ENCODE measurements around the gene TMED10.
"Not testable (repeated sequence)": the region's sequence is repeated elsewhere in the genome, so short reads cannot be mapped to it uniquely, and the experiment has no call there.

TMED10 gene

GRCh38 chr14:75158843-75159614 is 17.4 kb downstream of the TMED10 start:
- DNase-seq (ENCODE audit: low read depth in 2 of 2), result no peak

- no peak for DNase-seq (ENCODE audit: low read depth in 2 of 2)
Observed at GRCh38 chr14:75156901-75157300, 19.5 kb downstream of the TMED10 start.

DNA sequence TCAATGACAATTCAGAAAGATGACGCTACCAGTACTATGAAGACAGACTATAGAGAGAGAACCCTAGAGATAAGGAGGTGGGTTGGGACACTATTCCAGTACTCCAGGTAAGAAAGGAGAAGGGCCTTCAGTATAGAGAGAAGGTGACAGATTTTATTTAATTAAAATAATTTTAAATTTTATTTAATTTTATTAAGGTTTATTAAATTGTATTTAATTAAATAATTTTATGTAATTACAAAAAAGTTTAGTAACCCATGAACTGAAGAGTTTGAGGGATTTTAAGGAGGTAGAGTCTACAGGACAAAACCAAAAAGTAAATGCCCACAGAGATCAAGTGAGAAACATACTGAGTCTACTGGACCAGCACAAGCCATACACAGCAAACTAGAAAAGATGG is 20.3 kb downstream of the TMED10 start:
- no peak for DNase-seq (ENCODE audit: low read depth in 2 of 2)

GRCh38 chr14:75155169-75155568 is 21.2 kb downstream of the TMED10 start:
- DNase-seq (ENCODE audit: low read depth in 2 of 2), result no peak

DNA sequence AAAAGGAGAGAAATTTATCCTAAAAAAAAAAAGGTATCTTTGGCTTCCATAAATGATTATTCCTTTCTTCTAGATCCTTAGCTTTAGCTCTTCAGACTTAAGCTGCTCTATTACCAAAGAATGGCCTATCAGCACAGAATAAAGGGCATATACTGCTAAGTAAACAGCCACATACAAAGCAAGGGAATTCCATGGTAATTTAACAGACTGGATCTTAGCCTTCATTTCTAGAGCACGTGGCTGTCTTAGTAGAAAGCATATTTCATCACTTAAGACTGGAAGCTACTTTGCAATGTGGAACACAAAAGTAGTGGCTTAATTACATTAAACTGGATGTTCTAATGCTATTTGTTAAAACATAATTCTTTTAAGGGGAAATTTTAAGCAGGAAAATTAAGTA is 23.1 kb downstream of the TMED10 start:
- DNase-seq (ENCODE audit: low read depth in 2 of 2), result no peak

GRCh38 chr14:75151851-75152250 is 24.6 kb downstream of the TMED10 start:
- DNase-seq (ENCODE audit: low read depth in 2 of 2), result no peak

DNA sequence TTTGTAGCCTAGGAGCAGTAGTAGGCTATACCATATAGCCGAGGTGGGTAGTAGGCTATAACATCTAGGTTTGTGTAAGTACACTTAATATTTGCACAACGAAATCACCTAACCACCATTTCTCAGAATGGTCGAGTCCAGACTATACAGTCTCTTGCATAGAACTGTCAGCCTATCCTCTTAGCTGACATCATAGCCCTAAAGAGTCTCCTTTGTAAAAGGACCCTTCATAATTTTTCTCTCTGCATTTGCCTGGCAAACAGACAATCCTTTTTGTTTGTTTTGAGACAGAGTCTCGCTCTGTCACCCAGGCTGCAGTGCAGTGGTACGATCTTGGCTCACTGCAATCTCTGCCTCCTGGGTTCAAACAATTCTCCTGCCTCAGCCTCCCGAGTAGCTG is 25.8 kb downstream of the TMED10 start:
- DNase-seq (ENCODE audit: low read depth in 2 of 2), result not testable (repeated sequence)

- no peak for DNase-seq (ENCODE audit: low read depth in 2 of 2)
Observed at GRCh38 chr14:75150150-75150549, 26.3 kb downstream of the TMED10 start.

DNA sequence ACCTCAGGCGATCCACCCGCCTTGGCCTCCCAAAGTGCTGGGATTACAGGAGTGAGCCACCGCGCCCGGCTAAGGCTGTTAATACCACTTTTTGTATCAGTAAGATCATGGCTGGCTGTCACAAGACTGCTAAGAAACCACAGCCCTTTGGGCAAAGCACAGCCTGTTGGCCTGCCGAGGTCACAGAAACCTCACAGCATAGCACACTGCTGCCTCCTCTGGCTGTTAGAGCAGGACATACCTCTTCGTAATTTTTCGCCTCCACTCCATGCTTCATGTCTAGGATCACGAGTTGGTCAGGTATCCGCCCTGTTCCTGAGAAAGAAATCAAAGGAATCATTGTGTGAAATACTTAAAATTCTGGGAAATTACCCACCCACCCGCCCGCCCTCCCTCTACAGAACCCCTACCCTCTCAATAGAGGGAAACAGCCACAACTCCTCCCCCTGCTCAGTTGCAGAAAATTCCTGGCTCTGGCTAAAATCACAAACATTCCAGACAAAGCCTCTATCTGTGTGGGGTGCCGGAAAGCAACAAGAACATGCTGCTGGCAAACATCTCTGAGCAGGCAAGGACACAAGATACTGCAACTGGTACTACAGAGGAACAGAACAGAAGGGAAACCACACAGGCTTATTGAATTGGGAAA is 28.9 kb downstream of the TMED10 start:
- DNase-seq (ENCODE audit: low read depth in 2 of 2), result no peak

DNA sequence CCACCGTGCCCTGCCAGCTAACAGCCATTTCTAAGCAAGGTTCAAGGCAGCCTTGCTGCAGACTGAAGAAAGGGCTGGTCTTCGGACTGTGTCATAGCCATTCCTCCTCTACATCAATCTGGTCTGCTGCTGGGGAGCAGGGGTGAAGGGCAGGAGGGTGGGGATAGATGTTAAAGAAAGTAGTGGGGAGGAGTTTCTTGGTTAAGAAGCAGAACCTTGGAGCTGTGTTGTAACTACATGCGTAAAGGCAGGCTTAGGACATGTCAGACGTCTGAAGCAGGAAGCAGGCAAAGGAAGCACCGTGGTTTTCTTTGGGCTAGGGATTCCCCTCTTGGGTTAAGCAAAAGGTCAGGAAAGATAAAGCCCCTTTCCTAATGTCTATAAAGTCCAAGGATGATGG is 31.5 kb downstream of the TMED10 start:
- DNase-seq (ENCODE audit: low read depth in 2 of 2), result no peak

DNA sequence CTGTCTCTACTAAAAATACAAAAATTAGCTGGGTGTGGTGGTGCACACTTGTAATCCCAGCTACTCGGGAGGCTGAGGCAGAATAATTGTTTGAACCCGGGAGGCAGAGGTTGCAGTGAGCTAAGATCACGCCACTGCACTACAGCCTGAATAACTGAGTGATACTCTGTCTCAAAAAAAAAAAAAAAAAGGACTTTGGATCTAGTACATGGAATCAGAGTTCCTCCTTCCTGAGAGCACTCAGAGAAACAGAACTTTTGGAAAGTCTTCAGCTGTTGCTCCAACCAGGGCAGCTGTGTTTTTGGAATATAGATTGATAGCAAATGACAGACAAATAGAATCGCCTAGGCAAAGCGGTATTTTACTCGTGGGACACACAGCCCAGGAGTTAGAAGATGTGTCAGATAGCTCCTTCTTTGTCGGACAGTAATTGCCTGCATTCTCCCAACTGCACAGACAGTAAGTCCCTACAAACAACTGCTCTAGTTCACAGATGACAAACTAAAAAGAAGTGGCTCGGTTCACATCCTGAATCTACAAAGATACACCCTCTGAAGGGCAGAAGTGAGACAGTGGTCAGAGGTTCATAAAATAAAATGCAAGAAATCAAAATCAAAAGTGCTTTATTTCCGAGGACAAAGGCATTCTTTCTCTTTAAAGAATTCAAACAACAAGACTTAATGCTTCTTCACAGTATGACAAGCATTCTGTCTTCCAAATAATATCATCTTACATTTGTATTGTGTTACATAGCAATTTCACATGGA is 32.5 kb downstream of the TMED10 start:
- no peak for DNase-seq (ENCODE audit: low read depth in 2 of 2)

GRCh38 chr14:75142494-75142893 is 33.9 kb downstream of the TMED10 start:
- no peak for DNase-seq (ENCODE audit: low read depth in 2 of 2)

- DNase-seq (ENCODE audit: low read depth in 2 of 2), result no peak
Observed at GRCh38 chr14:75141967-75142366, 34.4 kb downstream of the TMED10 start.

DNA sequence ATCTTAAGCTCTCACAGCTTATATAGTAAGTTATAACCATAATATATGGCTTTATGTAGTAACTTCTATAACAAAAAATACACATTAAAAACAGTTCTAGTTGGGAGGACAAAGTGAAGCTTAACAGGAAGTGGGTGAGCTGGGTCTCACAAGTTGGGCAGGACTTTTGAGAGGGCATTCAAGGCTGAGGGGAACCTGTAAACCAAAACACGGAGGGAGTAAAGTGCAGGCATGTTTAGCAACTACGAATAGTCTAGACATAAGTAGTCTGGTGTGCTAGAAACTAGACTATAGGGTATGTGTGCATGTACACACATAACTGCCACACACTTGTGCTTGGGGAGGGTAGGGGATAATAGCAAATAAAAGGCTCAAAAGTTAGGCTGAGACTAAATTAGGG is 35.4 kb downstream of the TMED10 start:
- DNase-seq (ENCODE audit: low read depth in 2 of 2), result no peak

DNA sequence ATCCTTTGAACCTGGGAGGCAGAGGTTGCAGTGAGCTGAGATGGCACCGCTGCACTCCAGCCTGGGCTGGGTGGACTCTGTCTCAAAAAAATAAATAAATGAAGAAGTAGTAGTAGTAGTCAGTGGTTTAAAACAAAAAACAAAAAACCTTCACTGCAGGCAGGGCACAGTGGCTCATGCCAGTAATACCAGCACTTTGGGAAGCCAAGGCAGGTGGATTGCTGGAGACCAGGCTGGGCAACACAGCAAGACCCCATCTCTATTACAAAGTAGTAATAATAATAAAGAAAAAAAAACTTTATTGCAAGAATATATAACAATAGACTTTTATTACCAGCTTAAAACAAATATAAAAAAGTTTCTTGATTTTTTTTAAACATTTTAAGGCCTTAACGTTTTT is 35.8 kb downstream of the TMED10 start:
- DNase-seq (ENCODE audit: low read depth in 2 of 2), result no peak

DNA sequence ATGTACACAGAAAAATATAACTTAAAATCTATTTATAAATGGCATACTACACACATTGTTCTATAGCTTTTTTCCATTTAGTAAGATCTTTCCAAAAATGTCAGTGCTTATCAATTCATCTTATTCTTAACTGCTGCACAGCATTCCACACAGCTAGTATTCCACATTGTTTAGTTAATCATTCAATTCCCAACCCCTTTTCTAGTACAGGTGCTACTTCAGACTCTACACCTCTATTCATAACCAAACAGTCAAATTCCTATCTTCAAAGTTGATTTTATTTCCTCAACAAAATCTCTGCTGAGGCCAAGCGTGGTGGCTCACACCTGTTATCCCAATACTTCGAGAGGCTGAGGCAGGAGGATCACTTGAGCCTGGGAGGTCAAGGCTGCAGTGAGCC is 37.2 kb downstream of the TMED10 start:
- DNase-seq (ENCODE audit: low read depth in 2 of 2), result no peak

DNA sequence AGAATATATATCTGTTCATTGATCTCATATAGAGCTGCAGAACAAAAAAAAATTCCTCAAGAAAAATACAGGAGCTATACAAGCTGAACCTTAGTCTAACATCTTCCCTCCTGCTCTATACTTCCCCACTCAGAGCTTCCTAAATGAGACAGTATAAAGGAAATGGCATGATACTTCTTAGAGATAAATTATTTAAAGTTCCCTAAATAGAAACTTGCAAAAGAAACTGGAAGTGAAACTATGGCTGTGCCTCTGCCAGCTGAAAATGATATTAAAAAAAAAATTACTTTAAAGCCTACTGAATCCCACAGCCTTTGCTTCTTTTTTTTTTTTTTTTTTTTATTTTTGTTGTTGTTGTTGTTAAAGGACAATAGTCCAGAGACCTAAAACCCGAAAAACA is 37.9 kb downstream of the TMED10 start:
- no peak for DNase-seq (ENCODE audit: low read depth in 2 of 2)

GRCh38 chr14:75134644-75135043 is 41.8 kb downstream of the TMED10 start:
- DNase-seq (ENCODE audit: low read depth in 2 of 2), result no peak

GRCh38 chr14:75133597-75133996 is 42.8 kb downstream of the TMED10 start:
- no peak for DNase-seq (ENCODE audit: low read depth in 2 of 2)

DNA sequence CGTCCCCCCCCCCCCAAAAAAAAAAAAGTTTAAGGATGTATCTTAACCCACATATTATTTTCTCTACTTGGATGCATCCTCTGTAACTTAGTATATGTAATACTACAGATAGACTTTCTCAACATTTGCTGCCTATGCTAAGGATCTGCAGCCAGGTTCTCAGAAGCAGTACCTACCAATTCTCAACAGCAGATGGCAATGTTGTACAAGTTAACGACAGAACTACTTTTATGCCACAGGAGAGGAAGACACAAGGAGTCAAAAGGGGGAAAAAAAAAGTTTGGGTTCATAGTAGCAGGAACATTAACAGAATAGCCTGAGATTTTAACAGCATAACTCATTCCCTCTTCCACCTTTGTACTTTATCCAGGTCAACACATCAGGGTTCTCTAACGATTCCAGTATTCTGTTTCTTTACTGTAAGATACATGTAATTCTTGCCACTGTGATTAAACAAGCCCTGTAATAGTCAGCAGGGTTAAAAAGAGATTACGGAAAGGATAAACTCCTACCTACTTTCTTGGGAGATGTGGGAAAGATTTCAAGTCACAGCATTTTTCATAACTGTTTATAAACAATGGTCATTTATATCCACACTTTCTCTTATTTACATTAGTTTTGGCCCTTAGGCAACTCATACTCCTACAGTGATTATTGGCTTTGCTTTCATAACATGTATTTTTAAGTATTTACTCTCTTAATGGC is 43.9 kb downstream of the TMED10 start:
- no peak for DNase-seq (ENCODE audit: low read depth in 2 of 2)

DNA sequence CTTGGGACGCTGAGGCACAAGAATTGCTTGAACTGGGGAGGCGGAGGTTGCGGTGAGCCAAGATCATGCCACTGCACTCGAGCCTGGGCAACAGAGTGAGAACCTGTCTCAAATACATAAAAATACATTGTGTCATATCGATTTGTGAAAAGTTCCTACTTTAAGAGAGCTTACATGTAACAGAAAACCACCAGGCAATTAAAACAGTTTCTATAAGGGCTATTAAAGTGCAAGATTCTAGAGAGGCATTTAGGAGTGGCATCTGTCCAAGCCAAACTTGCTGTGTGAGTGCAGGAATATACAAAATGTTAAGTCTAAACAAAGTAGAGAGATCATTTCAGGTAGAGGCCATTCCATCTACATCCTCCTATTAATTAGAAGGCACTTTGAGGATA is 47.8 kb downstream of the TMED10 start:
- no peak for DNase-seq (ENCODE audit: low read depth in 2 of 2)

DNA sequence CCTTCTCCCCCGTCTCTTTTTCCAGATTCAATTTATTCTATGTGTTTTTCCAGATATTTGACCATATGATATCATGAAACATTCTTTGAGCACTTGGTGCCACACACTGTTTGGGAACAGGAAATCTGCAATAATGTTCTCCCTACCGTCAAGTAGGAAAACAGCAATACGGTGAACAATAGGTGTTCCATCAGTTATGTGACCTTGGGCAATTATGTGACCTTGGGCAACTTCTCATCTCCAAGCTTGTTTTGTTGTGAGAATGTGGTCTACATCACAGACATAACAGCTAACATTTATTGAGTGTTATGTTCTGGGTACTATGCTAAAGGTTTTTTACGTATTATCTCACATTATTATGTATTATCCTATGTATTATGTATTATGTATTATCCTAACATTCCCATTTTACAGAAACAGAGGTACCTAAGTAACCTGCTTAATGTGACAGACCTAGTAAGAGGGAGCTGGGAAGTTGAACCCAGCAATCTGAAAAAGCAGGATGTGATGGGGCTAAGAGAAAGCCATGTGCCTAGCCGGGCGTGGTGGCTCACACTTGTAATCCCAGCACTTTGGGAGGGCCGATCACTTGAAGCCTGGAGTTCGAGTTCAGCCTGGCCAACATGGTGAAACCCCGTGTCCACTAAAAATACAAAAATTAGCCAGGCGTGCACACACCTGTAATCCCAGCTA is 48.4 kb downstream of the TMED10 start:
- DNase-seq (ENCODE audit: low read depth in 2 of 2), result no peak

Data from stimulated activated CD8-positive, alpha-beta memory T cell treated with anti-CD3 and anti-CD28 coated beads, Interleukin-15, amount 100 ng/mL, for 4 hours (primary cell).